Mammary epithelial cell (primary cell): ENCODE results near the gene LTN1.

Experiments used
- EZH2 ChIP-seq: IDR thresholded peaks from 2 replicates; pipeline ENCODE4 v1.6.1; 2012; ENCODE audit warnings: low read length, inconsistent platforms, borderline replicate concordance
- TF ChIP-seq, protein P1 (sequence below), 2 donors: IDR thresholded peaks in 1 of 2; conservative IDR thresholded peaks in 1 of 2; 2 replicates each; pipeline ENCODE4 v1.5.1; 2011 to 2012; ENCODE audit warnings: inconsistent platforms in 2 of 2, low read length in 2 of 2, mild to moderate bottlenecking in 2 of 2, control low read depth in 1 of 2, low read depth in 1 of 2; ENCODE audit not compliant: insufficient read depth in 1 of 2; ENCODE audit errors: extremely low read depth in 1 of 2

DNA sequence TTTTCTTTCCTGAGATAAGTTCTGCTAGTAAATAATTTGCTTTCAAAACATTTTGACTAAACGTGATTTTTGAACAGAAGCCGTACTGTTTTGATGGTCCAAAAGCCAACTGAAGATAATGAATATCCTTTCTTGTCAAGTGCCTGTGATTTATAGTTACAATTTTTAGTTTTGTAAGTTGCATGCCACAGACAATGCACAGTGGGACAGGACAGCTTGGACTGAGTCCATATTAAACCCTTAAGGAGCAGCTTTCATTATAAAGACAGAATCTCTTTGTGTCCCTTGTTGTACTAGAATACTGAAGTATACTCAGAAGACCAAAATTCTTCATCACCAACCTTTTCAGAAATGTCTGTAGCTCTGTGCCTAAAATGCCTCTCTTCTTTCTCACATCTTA is 92.2 kb downstream of the LTN1 start:
- TF ChIP-seq, protein P1, sequence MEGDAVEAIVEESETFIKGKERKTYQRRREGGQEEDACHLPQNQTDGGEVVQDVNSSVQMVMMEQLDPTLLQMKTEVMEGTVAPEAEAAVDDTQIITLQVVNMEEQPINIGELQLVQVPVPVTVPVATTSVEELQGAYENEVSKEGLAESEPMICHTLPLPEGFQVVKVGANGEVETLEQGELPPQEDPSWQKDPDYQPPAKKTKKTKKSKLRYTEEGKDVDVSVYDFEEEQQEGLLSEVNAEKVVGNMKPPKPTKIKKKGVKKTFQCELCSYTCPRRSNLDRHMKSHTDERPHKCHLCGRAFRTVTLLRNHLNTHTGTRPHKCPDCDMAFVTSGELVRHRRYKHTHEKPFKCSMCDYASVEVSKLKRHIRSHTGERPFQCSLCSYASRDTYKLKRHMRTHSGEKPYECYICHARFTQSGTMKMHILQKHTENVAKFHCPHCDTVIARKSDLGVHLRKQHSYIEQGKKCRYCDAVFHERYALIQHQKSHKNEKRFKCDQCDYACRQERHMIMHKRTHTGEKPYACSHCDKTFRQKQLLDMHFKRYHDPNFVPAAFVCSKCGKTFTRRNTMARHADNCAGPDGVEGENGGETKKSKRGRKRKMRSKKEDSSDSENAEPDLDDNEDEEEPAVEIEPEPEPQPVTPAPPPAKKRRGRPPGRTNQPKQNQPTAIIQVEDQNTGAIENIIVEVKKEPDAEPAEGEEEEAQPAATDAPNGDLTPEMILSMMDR (conservative IDR thresholded peaks at IDR 0.05 in 1 of 2, IDR thresholded peaks at IDR 0.05 in 1 of 2; ENCODE audit: extremely low read depth in 1 of 2, insufficient read depth in 1 of 2, low read depth in 1 of 2, low read length in 2 of 2): no peak
- TF ChIP-seq EZH2: no peak
